Osteocyte (in vitro differentiated cells): ENCODE results near the gene GJA4. TPM values are rescaled to one million over a fixed set of nuclear protein-coding genes. Genes with fewer than 3 reads are reported as not detected.
"Not testable (repeated sequence)": the region's sequence is repeated elsewhere in the genome, so short reads cannot be mapped to it uniquely, and the experiment has no call there.

Experiments used
- DNase-seq: peaks from one replicate; pipeline ENCODE4 v3.0.0; 2021; ENCODE audit warnings: mixed read lengths; ENCODE audit not compliant: unreplicated experiment; ENCODE audit errors: extremely low spot score
- H3K27ac Mint-ChIP-seq: one replicate; pipeline ENCODE4 v1.8.0; 2021; ENCODE audit warnings: mild to moderate bottlenecking, mixed read lengths; ENCODE audit not compliant: unreplicated experiment
- H3K27me3 Mint-ChIP-seq: one replicate; pipeline ENCODE4 v1.8.0; 2021; ENCODE audit warnings: mixed read lengths; ENCODE audit not compliant: unreplicated experiment
- H3K36me3 Mint-ChIP-seq: one replicate; pipeline ENCODE4 v1.8.0; 2021; ENCODE audit warnings: mixed read lengths; ENCODE audit not compliant: unreplicated experiment
- H3K4me1 Mint-ChIP-seq: one replicate; pipeline ENCODE4 v1.8.0; 2021; ENCODE audit warnings: mixed read lengths; ENCODE audit not compliant: unreplicated experiment
- H3K4me3 Mint-ChIP-seq: one replicate; pipeline ENCODE4 v1.8.0; 2021; ENCODE audit warnings: mild to moderate bottlenecking, moderate library complexity, mixed read lengths; ENCODE audit not compliant: unreplicated experiment
- H3K9me3 Mint-ChIP-seq: one replicate; pipeline ENCODE4 v1.8.0; 2021; ENCODE audit warnings: mixed read lengths; ENCODE audit not compliant: unreplicated experiment
- CTCF ChIP-seq: fragments of 200-600 bp; sonication (generic); IDR thresholded peaks from 2 replicates; pipeline ENCODE4 v1.5.0; 2021; ENCODE audit warnings: antibody characterized with exemption, mild to moderate bottlenecking, moderate library complexity
- total RNA-seq: library from RNA; stranded (reverse); gene quantifications from 2 replicates; pipeline ENCODE4 v1.2.1, GENCODE V29; 2021

The GJA4 gene
- total RNA-seq, 1 donor from 2014 or later: not detected

- DNase-seq: no peak
- peaks cover 4% of the 10 kb centered on the region for H3K9me3 Mint-ChIP-seq
- H3K27me3 Mint-ChIP-seq: peaks cover 3% of the 10 kb centered on the region
Measured at GRCh38 chr1:34800214-34800613, 7.4 kb downstream of the GJA4 start.

GRCh38 chr1:34803770-34804169, 11.0 kb downstream of the GJA4 start:
- H3K27ac Mint-ChIP-seq: no peak overlapping the region
- H3K36me3 Mint-ChIP-seq: no peaks in the 10 kb centered on the region
- no peak for TF ChIP-seq CTCF
- H3K9me3 Mint-ChIP-seq: peaks cover 4% of the 10 kb centered on the region
- no peaks in the 10 kb centered on the region for H3K4me1 Mint-ChIP-seq
- H3K4me3 Mint-ChIP-seq: no peak overlapping the region
- peaks cover 3% of the 10 kb centered on the region for H3K27me3 Mint-ChIP-seq
- DNase-seq: no peak

More at GRCh38 chr1:34800214-34800613, 7.4 kb downstream of the GJA4 start:
- TF ChIP-seq CTCF: no peak
- no peaks in the 10 kb centered on the region for H3K4me1 Mint-ChIP-seq
- H3K27ac Mint-ChIP-seq: no peak overlapping the region
- H3K36me3 Mint-ChIP-seq: no peaks in the 10 kb centered on the region
- no peak overlapping the region for H3K4me3 Mint-ChIP-seq

- Mint-ChIP-seq H3K9me3 (peaks cover 4% of the 10 kb centered on the region), H3K4me1 (no peaks in the 10 kb centered on the region), H3K27me3 (peaks cover 3% of the 10 kb centered on the region), H3K27ac (no peak overlapping the region), H3K36me3 (no peaks in the 10 kb centered on the region), H3K4me3 (no peak overlapping the region)
- TF ChIP-seq CTCF: no peak
- no peak for DNase-seq
Measured at GRCh38 chr1:34806396-34806795, 13.6 kb downstream of the GJA4 start.

- DNase-seq: peak; percentile 59
- no peak overlapping the region for H3K27ac Mint-ChIP-seq
Measured at GRCh38 chr1:34808051-34808810, 15.4 kb downstream of the GJA4 start.

GRCh38 chr1:34810781-34811180, 18.0 kb downstream of the GJA4 start:
- not testable (repeated sequence) for H3K4me3 Mint-ChIP-seq, H3K27me3 Mint-ChIP-seq, H3K36me3 Mint-ChIP-seq, H3K27ac Mint-ChIP-seq, H3K4me1 Mint-ChIP-seq, H3K9me3 Mint-ChIP-seq
- DNase-seq: peak; percentile 15

More at GRCh38 chr1:34808051-34808810, 15.4 kb downstream of the GJA4 start:
- H3K36me3 Mint-ChIP-seq: no peaks in the 10 kb centered on the region
- peaks cover 3% of the 10 kb centered on the region for H3K27me3 Mint-ChIP-seq
- H3K9me3 Mint-ChIP-seq: peaks cover 4% of the 10 kb centered on the region
- H3K4me3 Mint-ChIP-seq: no peak overlapping the region
- no peak for TF ChIP-seq CTCF
- no peaks in the 10 kb centered on the region for H3K4me1 Mint-ChIP-seq
